ENCODE results near the gene CAPZB.

The CAPZB gene

GRCh38 chr1:19409477-19410341 is 75.6 kb downstream of the CAPZB start:
- no peak overlapping the region for H3K4me3 ChIP-seq (ENCODE audit: low read depth, low read length)
- TF ChIP-seq CTCF (IDR thresholded peaks at IDR 0.05; ENCODE audit: control insufficient read depth, extremely low read depth, insufficient read depth): no peak
- DNase-seq (ENCODE audit: low read depth): no peak

GRCh38 chr1:19407494-19408096 is 77.7 kb downstream of the CAPZB start:
- TF ChIP-seq CTCF (IDR thresholded peaks at IDR 0.05; ENCODE audit: control insufficient read depth, extremely low read depth, insufficient read depth): no peak
- H3K4me3 ChIP-seq (ENCODE audit: low read depth, low read length): no peak overlapping the region
- no peak for DNase-seq (ENCODE audit: low read depth)

- TF ChIP-seq CTCF (IDR thresholded peaks at IDR 0.05; ENCODE audit: control insufficient read depth, extremely low read depth, insufficient read depth): no peak
These were observed 78.7 kb downstream of the CAPZB start for GRCh38 chr1:19406680-19407079.

GRCh38 chr1:19405761-19406487 is 79.4 kb downstream of the CAPZB start:
- TF ChIP-seq CTCF (IDR thresholded peaks at IDR 0.05; ENCODE audit: control insufficient read depth, extremely low read depth, insufficient read depth): no peak
- no peak for DNase-seq (ENCODE audit: low read depth)
- no peak overlapping the region for H3K4me3 ChIP-seq (ENCODE audit: low read depth, low read length)

More at GRCh38 chr1:19406680-19407079, 78.7 kb downstream of the CAPZB start:
- H3K4me3 ChIP-seq (ENCODE audit: low read depth, low read length): no peak overlapping the region
- DNase-seq (ENCODE audit: low read depth): no peak

GRCh38 chr1:19405195-19405760 is 80.1 kb downstream of the CAPZB start:
- no peak overlapping the region for H3K4me3 ChIP-seq (ENCODE audit: low read depth, low read length)
- no peak for TF ChIP-seq CTCF (IDR thresholded peaks at IDR 0.05; ENCODE audit: control insufficient read depth, extremely low read depth, insufficient read depth)
- no peak for DNase-seq (ENCODE audit: low read depth)

GRCh38 chr1:19404748-19405147 is 80.6 kb downstream of the CAPZB start:
- no peak overlapping the region for H3K4me3 ChIP-seq (ENCODE audit: low read depth, low read length)
- no peak for TF ChIP-seq CTCF (IDR thresholded peaks at IDR 0.05; ENCODE audit: control insufficient read depth, extremely low read depth, insufficient read depth)
- DNase-seq (ENCODE audit: low read depth): no peak
